ENCODE data around the gene CC2D1B.

GRCh38 chr1:52343979-52344378, 22.0 kb downstream of the CC2D1B start:
- TF ChIP-seq CTCF (IDR thresholded peaks at IDR 0.05) (no peak), ZFX (IDR thresholded peaks at IDR 0.05; ENCODE audit: borderline replicate concordance) (no peak)
